H9 (cell line): ENCODE measurements around the gene MLH1. TPM values are rescaled to one million over a fixed set of nuclear protein-coding genes. Genes with fewer than 3 reads are reported as not detected.

ENCODE experiments used
- DNase-seq: peaks from one replicate; pipeline ENCODE4 v3.0.0-alpha.2; 2017
- H2AFZ ChIP-seq: one replicate; pipeline ENCODE4 v1.6.1; 2013; ENCODE audit warnings: mild to moderate bottlenecking, low read length, control low read depth, moderate library complexity
- H2AK5ac ChIP-seq: 2 replicates; pipeline ENCODE4 v1.6.1; 2013; ENCODE audit warnings: low read length, control low read depth, mixed read lengths; ENCODE audit not compliant: insufficient read length
- H2BK120ac ChIP-seq: one replicate; pipeline ENCODE4 v1.6.1; 2013; ENCODE audit warnings: low read depth, mild to moderate bottlenecking, low read length, control low read depth, inconsistent platforms; ENCODE audit not compliant: poor library complexity, severe bottlenecking
- H2BK12ac ChIP-seq: 2 replicates; pipeline ENCODE4 v1.6.1; 2013; ENCODE audit warnings: low read length, control low read depth, mixed read lengths, low read depth; ENCODE audit not compliant: insufficient read length
- H2BK15ac ChIP-seq: 2 replicates; pipeline ENCODE4 v1.6.1; 2013; ENCODE audit warnings: low read depth, low read length, control low read depth
- H2BK20ac ChIP-seq: one replicate; pipeline ENCODE4 v1.6.1; 2013; ENCODE audit warnings: low read depth, mild to moderate bottlenecking, low read length, control low read depth, inconsistent platforms; ENCODE audit not compliant: poor library complexity, severe bottlenecking
- H2BK5ac ChIP-seq: 2 replicates; pipeline ENCODE4 v1.6.1; 2013; ENCODE audit warnings: low read length, control low read depth, mixed read lengths; ENCODE audit not compliant: insufficient read length
- H3K14ac ChIP-seq: 2 replicates; pipeline ENCODE4 v1.6.1; 2013; ENCODE audit warnings: low read length, control low read depth; ENCODE audit not compliant: insufficient read depth
- H3K18ac ChIP-seq: 2 replicates; pipeline ENCODE4 v1.6.1; 2013; ENCODE audit warnings: low read depth, mild to moderate bottlenecking, mixed read lengths, low read length, control low read depth; ENCODE audit not compliant: insufficient read length
- H3K23ac ChIP-seq: 2 replicates; pipeline ENCODE4 v1.6.1; 2013; ENCODE audit warnings: low read length, control low read depth, mixed read lengths, low read depth; ENCODE audit not compliant: insufficient read length
- H3K23me2 ChIP-seq: 2 replicates; pipeline ENCODE4 v1.6.1; 2013; ENCODE audit warnings: low read depth, mild to moderate bottlenecking, mixed read lengths, low read length, control low read depth; ENCODE audit not compliant: insufficient read length, poor library complexity, severe bottlenecking
- H3K27ac ChIP-seq: 2 replicates; pipeline ENCODE4 v1.5.1; 2013; ENCODE audit warnings: low read length, control low read depth, mixed read lengths, low read depth; ENCODE audit not compliant: insufficient read length
- H3K27me3 ChIP-seq: 2 replicates; pipeline ENCODE4 v1.6.1; 2013; ENCODE audit warnings: low read length, control low read depth, inconsistent platforms; ENCODE audit not compliant: insufficient read depth
- H3K4ac ChIP-seq: 2 replicates; pipeline ENCODE4 v1.6.1; 2013; ENCODE audit warnings: low read depth, mild to moderate bottlenecking, control low read depth, inconsistent platforms, low read length, moderate library complexity
- H3K4me1 ChIP-seq: 2 replicates; pipeline ENCODE4 v1.6.1; 2013; ENCODE audit warnings: low read length, control low read depth, inconsistent platforms; ENCODE audit not compliant: insufficient read depth
- H3K4me2 ChIP-seq: 2 replicates; pipeline ENCODE4 v1.6.1; 2013; ENCODE audit warnings: low read length, control low read depth, mixed read lengths; ENCODE audit not compliant: insufficient read length, insufficient read depth
- H3K56ac ChIP-seq: 2 replicates; pipeline ENCODE4 v1.6.1; 2013; ENCODE audit warnings: low read depth, mild to moderate bottlenecking, mixed read lengths, low read length, control low read depth; ENCODE audit not compliant: insufficient read length
- H3K79me1 ChIP-seq: 2 replicates; pipeline ENCODE4 v1.6.1; 2013; ENCODE audit warnings: low read depth, mild to moderate bottlenecking, moderate library complexity, low read length, control low read depth, inconsistent platforms; ENCODE audit not compliant: insufficient read depth, poor library complexity, severe bottlenecking
- H3K79me2 ChIP-seq: 2 replicates; pipeline ENCODE4 v1.6.1; 2013; ENCODE audit warnings: low read length, control low read depth, inconsistent platforms; ENCODE audit not compliant: insufficient read depth
- H3K9ac ChIP-seq: 2 replicates; pipeline ENCODE4 v1.6.1; 2013; ENCODE audit warnings: low read length, control low read depth, mixed read lengths; ENCODE audit not compliant: insufficient read length; ENCODE audit errors: extremely low read depth
- H3K9me3 ChIP-seq: one replicate; pipeline ENCODE4 v1.6.1; 2013; ENCODE audit warnings: low read depth, low read length, inconsistent platforms; ENCODE audit not compliant: control insufficient read depth
- H3T11ph ChIP-seq: one replicate; pipeline ENCODE4 v1.6.1; 2013; ENCODE audit warnings: mild to moderate bottlenecking, low read length, control low read depth, inconsistent platforms
- H4K20me1 ChIP-seq: one replicate; pipeline ENCODE4 v1.6.1; 2013; ENCODE audit not compliant: control insufficient read depth, insufficient read length, insufficient read depth
- H4K5ac ChIP-seq: 2 replicates; pipeline ENCODE4 v1.6.1; 2013; ENCODE audit warnings: low read depth, mild to moderate bottlenecking, mixed read lengths, low read length, control low read depth; ENCODE audit not compliant: insufficient read length
- H4K8ac ChIP-seq: replicated peaks from 2 replicates; pipeline ENCODE4 v1.6.1; 2013; ENCODE audit warnings: low read length, control low read depth, mixed read lengths, low read depth; ENCODE audit not compliant: insufficient read length
- H4K91ac ChIP-seq: 2 replicates; pipeline ENCODE4 v1.6.1; 2013; ENCODE audit warnings: low read depth, mild to moderate bottlenecking, moderate library complexity, mixed read lengths, low read length, control low read depth; ENCODE audit not compliant: insufficient read length
- H3K27ac Mint-ChIP-seq, 3 experiments: 2 replicates in 2 of 3; 3 replicates in 1 of 3; pipeline ENCODE4 v1.8.0; 2020 to 2021; ENCODE audit warnings: mixed read lengths in 3 of 3, mild to moderate bottlenecking in 1 of 3, moderate library complexity in 1 of 3
- H3K27me3 Mint-ChIP-seq: 2 replicates; pipeline ENCODE4 v1.8.0; 2021; ENCODE audit warnings: low read depth, mild to moderate bottlenecking, moderate library complexity, mixed read lengths
- H3K36me3 Mint-ChIP-seq, 3 experiments: 2 replicates in 2 of 3; 3 replicates in 1 of 3; pipeline ENCODE4 v1.8.0; 2020 to 2021; ENCODE audit warnings: low read depth in 3 of 3, mixed read lengths in 3 of 3; ENCODE audit not compliant: insufficient read depth in 1 of 3
- H3K4me1 Mint-ChIP-seq, 2 experiments: 2 replicates each; pipeline ENCODE4 v1.8.0; 2020; ENCODE audit warnings: mixed read lengths in 2 of 2
- H3K4me3 Mint-ChIP-seq, 2 experiments: 2 replicates in 1 of 2; 3 replicates in 1 of 2; pipeline ENCODE4 v1.8.0; 2020 to 2021; ENCODE audit warnings: mild to moderate bottlenecking in 2 of 2, mixed read lengths in 2 of 2, moderate library complexity in 1 of 2
- H3K9me3 Mint-ChIP-seq, 2 experiments: 2 replicates in 1 of 2; 3 replicates in 1 of 2; pipeline ENCODE4 v1.8.0; 2020; ENCODE audit warnings: mild to moderate bottlenecking in 2 of 2, mixed read lengths in 2 of 2, moderate library complexity in 1 of 2
- WGBS: extraction: QIAGEN DNeasy Blood & Tissue Kit; methylation state at CpG from one replicate; pipeline ENCODE4 v1.1.7; 2013; ENCODE audit warnings: missing lambda C conversion rate, low lambda C conversion rate, mixed read lengths; ENCODE audit not compliant: insufficient read length; ENCODE audit errors: extremely low coverage; 5-methylcytosine and 5-hydroxymethylcytosine counted together
- total RNA-seq: library from RNA; stranded (reverse); gene quantifications from 2 replicates; pipeline ENCODE4 v1.2.1, GENCODE V29; 2021
- TF ChIP-seq, protein P1 (sequence below): fragments of 200-600 bp; sonication (generic); conservative IDR thresholded peaks from 3 replicates; pipeline ENCODE4 v1.8.0; 2021; ENCODE audit warnings: antibody characterized with exemption, mild to moderate bottlenecking

The MLH1 gene
- total RNA-seq, 1 experiment from 2014 or later, result 45.1 TPM

GRCh38 chr3:37092484-37092883 lies 99.2 kb downstream of the MLH1 start:
- H3K4me2 ChIP-seq, result no peak overlapping the region
- H2BK15ac ChIP-seq, result no peak overlapping the region
- WGBS, result no CpG with 5 or more reads among the region's 3 CpGs
- H3K4ac ChIP-seq, result no peak overlapping the region
- peaks cover 0 to 5% of the 10 kb centered on the region in 2 experiments; a peak in 2 of 4 replicates for H3K4me1 Mint-ChIP-seq
- H2BK5ac ChIP-seq, result no peak overlapping the region
- H4K20me1 ChIP-seq, result no peaks in the 10 kb centered on the region
- no peak overlapping the region for H3K14ac ChIP-seq
- no peak overlapping the region for H4K8ac ChIP-seq
- H2BK12ac ChIP-seq, result no peak overlapping the region
- no peak overlapping the region for H3K56ac ChIP-seq
- DNase-seq, result no peak
- H4K5ac ChIP-seq, result no peak overlapping the region
- H3K36me3 Mint-ChIP-seq, result peaks cover 0 to 15% (median 0%) of the 10 kb centered on the region in 3 experiments; a peak in 5 of 7 replicates
- no peak overlapping the region for H2BK120ac ChIP-seq
- no peak overlapping the region for H3K23ac ChIP-seq
- H4K91ac ChIP-seq, result no peak overlapping the region
- H3K27me3 ChIP-seq, result no peaks in the 10 kb centered on the region
- H3K79me1 ChIP-seq, result no peaks in the 10 kb centered on the region
- H3K9me3 Mint-ChIP-seq, result no peaks in the 10 kb centered on the region
- TF ChIP-seq, protein P1, sequence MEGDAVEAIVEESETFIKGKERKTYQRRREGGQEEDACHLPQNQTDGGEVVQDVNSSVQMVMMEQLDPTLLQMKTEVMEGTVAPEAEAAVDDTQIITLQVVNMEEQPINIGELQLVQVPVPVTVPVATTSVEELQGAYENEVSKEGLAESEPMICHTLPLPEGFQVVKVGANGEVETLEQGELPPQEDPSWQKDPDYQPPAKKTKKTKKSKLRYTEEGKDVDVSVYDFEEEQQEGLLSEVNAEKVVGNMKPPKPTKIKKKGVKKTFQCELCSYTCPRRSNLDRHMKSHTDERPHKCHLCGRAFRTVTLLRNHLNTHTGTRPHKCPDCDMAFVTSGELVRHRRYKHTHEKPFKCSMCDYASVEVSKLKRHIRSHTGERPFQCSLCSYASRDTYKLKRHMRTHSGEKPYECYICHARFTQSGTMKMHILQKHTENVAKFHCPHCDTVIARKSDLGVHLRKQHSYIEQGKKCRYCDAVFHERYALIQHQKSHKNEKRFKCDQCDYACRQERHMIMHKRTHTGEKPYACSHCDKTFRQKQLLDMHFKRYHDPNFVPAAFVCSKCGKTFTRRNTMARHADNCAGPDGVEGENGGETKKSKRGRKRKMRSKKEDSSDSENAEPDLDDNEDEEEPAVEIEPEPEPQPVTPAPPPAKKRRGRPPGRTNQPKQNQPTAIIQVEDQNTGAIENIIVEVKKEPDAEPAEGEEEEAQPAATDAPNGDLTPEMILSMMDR, result no peak
- no peak overlapping the region for H3K9ac ChIP-seq
- no peak overlapping the region for H3K18ac ChIP-seq
- no peak overlapping the region for H3K4me3 Mint-ChIP-seq
- H3K27ac Mint-ChIP-seq, result no peak overlapping the region; a peak in 1 of 7 replicates
- H3K23me2 ChIP-seq, result no peaks in the 10 kb centered on the region
- no peaks in the 10 kb centered on the region for H3K27me3 Mint-ChIP-seq
- no peak overlapping the region for H3K27ac ChIP-seq
- no peaks in the 10 kb centered on the region for H3K79me2 ChIP-seq
- H3K9me3 ChIP-seq, result no peaks in the 10 kb centered on the region
- H2AFZ ChIP-seq, result no peak overlapping the region
- no peak overlapping the region for H2BK20ac ChIP-seq
- H2AK5ac ChIP-seq, result no peak overlapping the region
- no peaks in the 10 kb centered on the region for H3K4me1 ChIP-seq
- H3T11ph ChIP-seq, result no peak overlapping the region
